Measurements from ENCODE around the gene TMEM238L.

DNA sequence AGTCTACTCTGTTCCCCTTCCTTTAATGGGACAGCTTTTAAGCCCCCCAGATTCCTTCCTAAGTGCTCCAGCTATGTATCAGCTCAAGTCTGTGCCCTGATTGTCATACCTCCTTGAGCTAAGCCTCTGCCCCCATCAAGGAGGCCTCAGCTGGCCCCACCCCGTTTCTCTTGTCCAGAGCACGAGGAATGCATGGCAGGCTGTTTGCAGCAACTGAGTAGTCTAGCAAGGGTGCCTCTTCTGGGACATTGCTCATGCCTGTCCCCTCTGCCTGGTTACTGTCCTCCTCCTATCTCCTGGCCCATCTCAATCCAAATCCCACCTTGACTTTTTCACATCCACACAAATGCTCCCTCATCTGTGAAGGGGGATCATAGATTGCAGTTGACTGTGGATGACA lies 46.3 kb downstream of the TMEM238L start:
- no peak for TF ChIP-seq POLR2A (IDR thresholded peaks at IDR 0.05)
- TF ChIP-seq, protein P1, sequence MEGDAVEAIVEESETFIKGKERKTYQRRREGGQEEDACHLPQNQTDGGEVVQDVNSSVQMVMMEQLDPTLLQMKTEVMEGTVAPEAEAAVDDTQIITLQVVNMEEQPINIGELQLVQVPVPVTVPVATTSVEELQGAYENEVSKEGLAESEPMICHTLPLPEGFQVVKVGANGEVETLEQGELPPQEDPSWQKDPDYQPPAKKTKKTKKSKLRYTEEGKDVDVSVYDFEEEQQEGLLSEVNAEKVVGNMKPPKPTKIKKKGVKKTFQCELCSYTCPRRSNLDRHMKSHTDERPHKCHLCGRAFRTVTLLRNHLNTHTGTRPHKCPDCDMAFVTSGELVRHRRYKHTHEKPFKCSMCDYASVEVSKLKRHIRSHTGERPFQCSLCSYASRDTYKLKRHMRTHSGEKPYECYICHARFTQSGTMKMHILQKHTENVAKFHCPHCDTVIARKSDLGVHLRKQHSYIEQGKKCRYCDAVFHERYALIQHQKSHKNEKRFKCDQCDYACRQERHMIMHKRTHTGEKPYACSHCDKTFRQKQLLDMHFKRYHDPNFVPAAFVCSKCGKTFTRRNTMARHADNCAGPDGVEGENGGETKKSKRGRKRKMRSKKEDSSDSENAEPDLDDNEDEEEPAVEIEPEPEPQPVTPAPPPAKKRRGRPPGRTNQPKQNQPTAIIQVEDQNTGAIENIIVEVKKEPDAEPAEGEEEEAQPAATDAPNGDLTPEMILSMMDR (IDR thresholded peaks at IDR 0.05): no peak
